ENCODE results near the gene MRTFA.

GRCh38 chr22:40392618-40393017 is 243.9 kb downstream of the MRTFA start:
- TF ChIP-seq CTCF (IDR thresholded peaks at IDR 0.05), result no peak
- TF ChIP-seq POLR2A (IDR thresholded peaks at IDR 0.05), result no peak

Measured in esophagus squamous epithelium (tissue), 4 donors.